Measurements from ENCODE around the gene PGM2.

PGM2 gene

GRCh38 chr4:37902212-37902611 lies 75.7 kb downstream of the PGM2 start:
- no peak for DNase-seq

GRCh38 chr4:37902738-37903693 lies 76.5 kb downstream of the PGM2 start:
- DNase-seq = no peak

GRCh38 chr4:37903901-37904300 lies 77.4 kb downstream of the PGM2 start:
- DNase-seq = no peak

- no peak for DNase-seq
Measured at GRCh38 chr4:37904824-37905223, 78.3 kb downstream of the PGM2 start.

GRCh38 chr4:37905533-37906169 lies 79.2 kb downstream of the PGM2 start:
- no peak for DNase-seq

- DNase-seq = peak in 12 of 56 donors; percentile 5 to 43 (median 18)
Measured at GRCh38 chr4:37908488-37909331, 82.2 kb downstream of the PGM2 start.

GRCh38 chr4:37909332-37910090 lies 83.0 kb downstream of the PGM2 start:
- no peak for DNase-seq

GRCh38 chr4:37910091-37910486 lies 83.6 kb downstream of the PGM2 start:
- DNase-seq = no peak

All from nucleus accumbens (tissue), 56 donors.